HCT116 (cell line): ENCODE data around the gene RCAN3. TPM values are rescaled to one million over a fixed set of nuclear protein-coding genes. Genes with fewer than 3 reads are reported as not detected.

Experiments used
- ATAC-seq: fragments of 200-7000 bp; cut with Tn5 transposase; 2 replicates; pipeline ENCODE4 v1.9.1; 2020; ENCODE audit warnings: mild to moderate bottlenecking, moderate library complexity
- BruUV-seq: library from RNA; stranded (reverse); fragments of 400-500 nt; replicated peaks from 2 replicates; lab custom pipeline; 2021; lab: Mats Ljungman, UMichigan
- CTCF ChIA-PET: fragments of 300-600 bp; sonication (Branson Sonifier 250); formaldehyde crosslinking; loops from one replicate; lab custom pipeline; 2021; ENCODE audit warnings: antibody characterized with exemption; lab: Charles Lee
- POLR2A ChIA-PET: fragments of 300-600, 350-600 bp; sonication (Branson Sonifier 250); formaldehyde crosslinking; loops from one replicate; lab custom pipeline; 2021; ENCODE audit warnings: antibody characterized with exemption; lab: Charles Lee
- RAD21 ChIA-PET, 2 experiments: fragments of 300-600 bp; sonication (Branson Sonifier 250); formaldehyde crosslinking; loops; one replicate each; lab custom pipeline; 2023; ENCODE audit warnings: low total read pairs in 2 of 2; ENCODE audit not compliant: uncharacterized antibody in 2 of 2, unreplicated experiment in 2 of 2, low non-redundant PET in 1 of 2; lab: Charles Lee
- DNase-seq: peaks from one replicate; pipeline ENCODE4 v3.0.0-alpha.2; 2010; ENCODE audit warnings: low read depth, low spot score
- H2AFZ ChIP-seq: fragments of 200-600 bp; shearing (Covaris generic), sonication (generic); 2 replicates; pipeline ENCODE4 v1.6.1; 2017; ENCODE audit warnings: low read depth, mixed run types, mixed read lengths, antibody characterized with exemption, low read length; ENCODE audit not compliant: poor library complexity, severe bottlenecking
- H3K27ac ChIP-seq: 2 replicates; pipeline ENCODE4 v1.5.1; 2012; ENCODE audit warnings: low read depth, low read length
- H3K27me3 ChIP-seq: fragments of 200-600 bp; sonication (generic); 2 replicates; pipeline ENCODE4 v1.6.1; 2016; ENCODE audit warnings: mixed run types, low read length, mixed read lengths; ENCODE audit not compliant: insufficient read depth
- H3K36me3 ChIP-seq, 2 experiments: fragments of 200-500 bp in 1 of 2; fragments of 200-600 bp in 1 of 2; sonication (Bioruptor generic) in 1 of 2; sonication (generic) in 1 of 2; 2 replicates each; pipeline versions ENCODE4 v1.5.1 to v1.6.1; 2014 to 2016; ENCODE audit warnings: low read length in 2 of 2, inconsistent platforms in 1 of 2, mixed read lengths in 1 of 2, mixed run types in 1 of 2; ENCODE audit not compliant: insufficient read depth in 2 of 2, control insufficient read depth in 1 of 2
- H3K4me1 ChIP-seq, 2 experiments: fragments of 200-600 bp in 1 of 2; sonication (generic) in 1 of 2; 2 replicates each; pipeline versions ENCODE4 v1.5.1 to v1.6.1; 2012 to 2017; ENCODE audit warnings: low read length in 2 of 2, inconsistent platforms in 1 of 2, mild to moderate bottlenecking in 1 of 2, mixed read lengths in 1 of 2, mixed run types in 1 of 2, moderate library complexity in 1 of 2; ENCODE audit not compliant: insufficient read depth in 2 of 2, control insufficient read depth in 1 of 2
- H3K4me2 ChIP-seq: fragments of 200-600 bp; sonication (generic); 2 replicates; pipeline ENCODE4 v1.6.1; 2017; ENCODE audit warnings: mixed run types, low read length, mixed read lengths
- H3K4me3 ChIP-seq, 2 experiments: fragments of 200-600 bp in 1 of 2; sonication (generic) in 1 of 2; replicated peaks in 1 of 2; 2 replicates each; pipeline ENCODE4 v1.5.1; 2011 to 2016; ENCODE audit warnings: low read length in 2 of 2, control low read depth in 1 of 2, low read depth in 1 of 2, mild to moderate bottlenecking in 1 of 2, mixed read lengths in 1 of 2, mixed run types in 1 of 2
- H3K79me2 ChIP-seq: fragments of 200-600 bp; sonication (generic); 2 replicates; pipeline ENCODE4 v1.6.1; 2017; ENCODE audit warnings: mild to moderate bottlenecking, mixed run types, low read length, moderate library complexity, mixed read lengths; ENCODE audit not compliant: insufficient read depth
- H3K9ac ChIP-seq: fragments of 200-600 bp; sonication (generic); 2 replicates; pipeline ENCODE4 v1.6.1; 2016; ENCODE audit warnings: low read length, mixed read lengths
- H3K9me2 ChIP-seq: fragments of 200-600 bp; sonication (generic), shearing (Covaris generic); 2 replicates; pipeline ENCODE4 v1.6.1; 2017; ENCODE audit warnings: mixed run types, mild to moderate bottlenecking, moderate library complexity; ENCODE audit not compliant: insufficient read depth
- H3K9me3 ChIP-seq, 2 experiments: fragments of 200-500 bp in 1 of 2; fragments of 200-600 bp in 1 of 2; sonication (Bioruptor generic) in 1 of 2; sonication (generic) in 1 of 2; 2 replicates each; pipeline ENCODE4 v1.6.1; 2014 to 2017; ENCODE audit warnings: low read length in 2 of 2, mixed read lengths in 2 of 2, inconsistent platforms in 1 of 2, low read depth in 1 of 2, mild to moderate bottlenecking in 1 of 2, mixed run types in 1 of 2, moderate library complexity in 1 of 2; ENCODE audit not compliant: control insufficient read depth in 1 of 2, insufficient read depth in 1 of 2
- H4K20me1 ChIP-seq: fragments of 200-600 bp; sonication (generic), shearing (Covaris generic); 2 replicates; pipeline ENCODE4 v1.6.1; 2017; ENCODE audit warnings: mixed run types, mild to moderate bottlenecking, moderate library complexity; ENCODE audit not compliant: insufficient read depth
- CEBPB ChIP-seq: IDR thresholded peaks from 2 replicates; pipeline ENCODE4 v1.6.1; 2012; ENCODE audit warnings: low read depth
- EGR1 ChIP-seq: IDR thresholded peaks from 2 replicates; pipeline ENCODE4 v1.6.1; 2012; ENCODE audit warnings: low read depth
- EZH2phosphoT487 ChIP-seq: fragments of 200-600 bp; IDR thresholded peaks from 2 replicates; pipeline ENCODE4 v1.6.1; 2018; ENCODE audit warnings: antibody characterized with exemption, borderline replicate concordance
- FOSL1 ChIP-seq: IDR thresholded peaks from 2 replicates; pipeline ENCODE4 v1.6.1; 2012; ENCODE audit warnings: low read depth
- JUND ChIP-seq: IDR thresholded peaks from 2 replicates; pipeline ENCODE4 v1.6.1; 2012
- POLR2A ChIP-seq: IDR thresholded peaks from 2 replicates; pipeline ENCODE4 v1.7.0; 2011; ENCODE audit warnings: borderline replicate concordance; ENCODE audit not compliant: insufficient read depth, insufficient read length; ENCODE audit errors: extremely low read depth
- POLR2AphosphoS5 ChIP-seq: IDR thresholded peaks from 2 replicates; pipeline ENCODE4 v1.6.1; 2011; ENCODE audit warnings: mild to moderate bottlenecking, low read depth, low read length, moderate library complexity
- RAD21 ChIP-seq: IDR thresholded peaks from 2 replicates; pipeline ENCODE4 v1.6.1; 2012; ENCODE audit warnings: low read depth, mild to moderate bottlenecking
- SIN3A ChIP-seq: IDR thresholded peaks from 2 replicates; pipeline ENCODE4 v1.6.1; 2012; ENCODE audit warnings: low read depth
- SP1 ChIP-seq: IDR thresholded peaks from 2 replicates; pipeline ENCODE4 v1.6.1; 2012; ENCODE audit warnings: low read depth
- YY1 ChIP-seq: IDR thresholded peaks from 2 replicates; pipeline ENCODE4 v1.6.1; 2011; ENCODE audit warnings: low read length, low read depth, moderate library complexity, mild to moderate bottlenecking; ENCODE audit not compliant: insufficient replicate concordance; ENCODE audit errors: extremely low read depth
- ZFX ChIP-seq: fragments of 450-650 bp; IDR thresholded peaks from 2 replicates; pipeline ENCODE4 v1.6.1; 2017
- intact Hi-C: fragments of 100-400 bp; cut with micrococcal nuclease; formaldehyde crosslinking; loops from 2 replicates; pipeline ENCODE4 v1.10.0; 2022
- total RNA-seq: library from RNA; stranded (reverse); gene quantifications from one replicate; pipeline ENCODE4 v1.2.1, GENCODE V29; 2021; ENCODE audit not compliant: unreplicated experiment
- TF ChIP-seq, protein P1 (sequence below): IDR thresholded peaks from 2 replicates; pipeline ENCODE4 v1.6.1; 2011; ENCODE audit warnings: mild to moderate bottlenecking, low read length, moderate library complexity; ENCODE audit not compliant: insufficient replicate concordance; ENCODE audit errors: extremely low read depth
- TF ChIP-seq, protein P2 (sequence below), 3 experiments: fragments of 200-600 bp in 1 of 3; sonication (generic) in 1 of 3; IDR thresholded peaks in 2 of 3; conservative IDR thresholded peaks in 1 of 3; 2 replicates each; pipeline ENCODE4 v1.5.1; 2012 to 2017; ENCODE audit warnings: low read depth in 2 of 3, low read length in 2 of 3, antibody characterized with exemption in 1 of 3, borderline replicate concordance in 1 of 3, control low read depth in 1 of 3, mild to moderate bottlenecking in 1 of 3, mixed read lengths in 1 of 3, mixed run types in 1 of 3, moderate library complexity in 1 of 3; ENCODE audit not compliant: insufficient read depth in 1 of 3

Gene RCAN3
- total RNA-seq, 1 experiment from 2014 or later, result 13.3 TPM

DNA sequence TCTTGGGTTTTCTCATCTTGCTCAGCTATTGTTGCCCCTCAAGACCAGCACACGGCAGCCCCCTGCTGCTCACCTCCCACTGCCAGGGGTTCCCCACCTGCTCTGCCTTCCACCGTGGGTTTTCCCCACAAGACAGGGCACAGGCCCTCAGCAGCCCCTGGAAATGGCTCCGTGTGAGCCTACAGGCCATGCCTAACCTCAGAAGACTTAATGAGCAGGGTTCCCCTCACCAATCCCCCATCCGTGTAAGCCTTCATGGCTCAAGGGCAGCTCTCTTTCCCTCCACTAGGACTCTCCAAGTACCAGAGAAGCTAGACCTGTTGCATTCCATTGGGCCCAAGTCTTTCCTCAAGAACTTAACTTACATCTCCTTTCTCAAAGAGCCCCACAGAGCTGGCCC is 18.4 kb upstream of the RCAN3 start (continued):
- no peak for TF ChIP-seq CEBPB
- no peak for TF ChIP-seq EGR1
- TF ChIP-seq, protein P1, sequence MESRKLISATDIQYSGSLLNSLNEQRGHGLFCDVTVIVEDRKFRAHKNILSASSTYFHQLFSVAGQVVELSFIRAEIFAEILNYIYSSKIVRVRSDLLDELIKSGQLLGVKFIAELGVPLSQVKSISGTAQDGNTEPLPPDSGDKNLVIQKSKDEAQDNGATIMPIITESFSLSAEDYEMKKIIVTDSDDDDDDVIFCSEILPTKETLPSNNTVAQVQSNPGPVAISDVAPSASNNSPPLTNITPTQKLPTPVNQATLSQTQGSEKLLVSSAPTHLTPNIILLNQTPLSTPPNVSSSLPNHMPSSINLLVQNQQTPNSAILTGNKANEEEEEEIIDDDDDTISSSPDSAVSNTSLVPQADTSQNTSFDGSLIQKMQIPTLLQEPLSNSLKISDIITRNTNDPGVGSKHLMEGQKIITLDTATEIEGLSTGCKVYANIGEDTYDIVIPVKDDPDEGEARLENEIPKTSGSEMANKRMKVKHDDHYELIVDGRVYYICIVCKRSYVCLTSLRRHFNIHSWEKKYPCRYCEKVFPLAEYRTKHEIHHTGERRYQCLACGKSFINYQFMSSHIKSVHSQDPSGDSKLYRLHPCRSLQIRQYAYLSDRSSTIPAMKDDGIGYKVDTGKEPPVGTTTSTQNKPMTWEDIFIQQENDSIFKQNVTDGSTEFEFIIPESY, result no peak
- no peak for TF ChIP-seq YY1
- TF ChIP-seq SP1, result no peak
- TF ChIP-seq EZH2phosphoT487, result no peak
- TF ChIP-seq ZFX, result no peak
- TF ChIP-seq POLR2A, result no peak
- no peak for TF ChIP-seq FOSL1
- TF ChIP-seq JUND, result no peak

DNA sequence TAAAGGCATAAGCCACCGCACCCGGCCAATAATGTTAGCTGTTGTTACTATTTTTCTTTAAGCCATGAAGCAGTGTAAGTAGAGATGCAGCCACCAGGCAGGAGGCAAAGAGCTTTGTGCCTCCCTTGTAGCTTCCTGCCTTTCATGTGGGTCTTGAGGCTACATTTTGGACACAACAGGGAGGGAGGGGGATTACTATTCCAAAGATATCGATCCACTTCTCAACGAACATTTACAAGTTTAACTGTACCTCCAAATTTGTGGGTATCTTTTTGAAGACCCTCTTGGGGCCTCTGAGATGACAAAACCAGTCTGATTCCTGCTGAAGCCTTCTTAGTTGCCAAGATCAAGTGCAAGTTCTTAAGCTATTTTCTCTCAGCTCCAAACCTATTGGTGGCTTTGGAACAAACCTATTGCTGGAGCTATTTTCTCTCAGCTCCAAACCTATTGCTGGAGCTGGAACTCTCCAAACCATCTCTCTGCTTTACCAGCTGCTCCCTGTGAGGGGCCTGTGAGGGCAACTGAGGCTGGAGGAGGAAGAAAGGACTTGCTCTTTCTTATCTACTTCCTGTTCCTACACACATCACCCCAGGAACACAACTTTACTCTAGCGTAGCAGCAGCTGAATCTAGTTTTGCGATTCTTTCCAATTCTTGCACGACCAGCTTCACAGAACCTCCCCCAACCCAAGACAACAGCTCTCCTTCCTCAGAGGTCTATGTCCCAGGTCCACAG is 16.1 kb upstream of the RCAN3 start:
- Histone ChIP-seq H3K4me3 (no peak overlapping the region), H3K36me3 (no peaks in the 10 kb centered on the region), H3K27me3 (no peaks in the 10 kb centered on the region), H4K20me1 (no peaks in the 10 kb centered on the region), H3K9ac (no peak overlapping the region), H3K4me1 (peaks cover 0 to 3% of the 10 kb centered on the region in 2 experiments; a peak in 1 of 4 replicates), H3K9me2 (no peaks in the 10 kb centered on the region), H3K79me2 (no peaks in the 10 kb centered on the region), H2AFZ (no peak overlapping the region), H3K4me2 (no peak overlapping the region), H3K9me3 (peaks cover 0 to 3% of the 10 kb centered on the region in 2 experiments; a peak in 1 of 4 replicates), H3K27ac (no peak overlapping the region)
- CTCF ChIA-PET, result no interaction called here
- TF ChIP-seq EZH2phosphoT487, result no peak
- TF ChIP-seq POLR2AphosphoS5, result no peak
- TF ChIP-seq ZFX, result no peak
- no peak for TF ChIP-seq RAD21
- TF ChIP-seq JUND, result no peak
- TF ChIP-seq, protein P2, sequence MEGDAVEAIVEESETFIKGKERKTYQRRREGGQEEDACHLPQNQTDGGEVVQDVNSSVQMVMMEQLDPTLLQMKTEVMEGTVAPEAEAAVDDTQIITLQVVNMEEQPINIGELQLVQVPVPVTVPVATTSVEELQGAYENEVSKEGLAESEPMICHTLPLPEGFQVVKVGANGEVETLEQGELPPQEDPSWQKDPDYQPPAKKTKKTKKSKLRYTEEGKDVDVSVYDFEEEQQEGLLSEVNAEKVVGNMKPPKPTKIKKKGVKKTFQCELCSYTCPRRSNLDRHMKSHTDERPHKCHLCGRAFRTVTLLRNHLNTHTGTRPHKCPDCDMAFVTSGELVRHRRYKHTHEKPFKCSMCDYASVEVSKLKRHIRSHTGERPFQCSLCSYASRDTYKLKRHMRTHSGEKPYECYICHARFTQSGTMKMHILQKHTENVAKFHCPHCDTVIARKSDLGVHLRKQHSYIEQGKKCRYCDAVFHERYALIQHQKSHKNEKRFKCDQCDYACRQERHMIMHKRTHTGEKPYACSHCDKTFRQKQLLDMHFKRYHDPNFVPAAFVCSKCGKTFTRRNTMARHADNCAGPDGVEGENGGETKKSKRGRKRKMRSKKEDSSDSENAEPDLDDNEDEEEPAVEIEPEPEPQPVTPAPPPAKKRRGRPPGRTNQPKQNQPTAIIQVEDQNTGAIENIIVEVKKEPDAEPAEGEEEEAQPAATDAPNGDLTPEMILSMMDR (IDR thresholded peaks at IDR 0.05 in 2 of 3, conservative IDR thresholded peaks at IDR 0.05 in 1 of 3; ENCODE audit: borderline replicate concordance in 1 of 3, insufficient read depth in 1 of 3, low read depth in 2 of 3, low read length in 2 of 3), result no peak
- no peak for TF ChIP-seq SIN3A
- DNase-seq (no peak), ATAC-seq (no peak)
- BruUV-seq, result no TSS peak
- RAD21 ChIA-PET, result no interaction called here
- intact Hi-C loops, result no loop called here
- POLR2A ChIA-PET, result no interaction called here
